HG03175 (cell line): ENCODE results near the gene SLC39A8.
"Not testable (repeated sequence)": the region's sequence is repeated elsewhere in the genome, so short reads cannot be mapped to it uniquely, and the experiment has no call there.

Source experiments
- ATAC-seq: cut with Tn5 transposase; IDR thresholded peaks from one replicate; pipeline ENCODE4 v1.9.1; 2021; ENCODE audit warnings: mild to moderate bottlenecking, moderate library complexity; ENCODE audit not compliant: unreplicated experiment

Gene SLC39A8

GRCh38 chr4:102301167-102301566, 44.1 kb downstream of the SLC39A8 start:
- ATAC-seq, result no peak

- ATAC-seq, result peak; percentile 89
These were observed 45.8 kb downstream of the SLC39A8 start for GRCh38 chr4:102299354-102300107.

- ATAC-seq, result no peak
These were observed 46.6 kb downstream of the SLC39A8 start for GRCh38 chr4:102298716-102299115.

GRCh38 chr4:102295153-102295862, 50.0 kb downstream of the SLC39A8 start:
- no peak for ATAC-seq

GRCh38 chr4:102288497-102288896, 56.8 kb downstream of the SLC39A8 start:
- no peak for ATAC-seq

GRCh38 chr4:102285831-102286230, 59.5 kb downstream of the SLC39A8 start:
- ATAC-seq, result no peak

- no peak for ATAC-seq
These were observed 64.0 kb downstream of the SLC39A8 start for GRCh38 chr4:102281171-102281839.

GRCh38 chr4:102273317-102273716, 72.0 kb downstream of the SLC39A8 start:
- not testable (repeated sequence) for ATAC-seq

GRCh38 chr4:102272318-102272717, 73.0 kb downstream of the SLC39A8 start:
- no peak for ATAC-seq

GRCh38 chr4:102268355-102268754, 76.9 kb downstream of the SLC39A8 start:
- no peak for ATAC-seq

- ATAC-seq, result peak; percentile 90
These were observed 82.1 kb downstream of the SLC39A8 start for GRCh38 chr4:102263024-102263787.

- no peak for ATAC-seq
These were observed 85.6 kb downstream of the SLC39A8 start for GRCh38 chr4:102259702-102260101.

GRCh38 chr4:102259081-102259480, 86.2 kb downstream of the SLC39A8 start:
- no peak for ATAC-seq

- no peak for ATAC-seq
These were observed 89.0 kb downstream of the SLC39A8 start for GRCh38 chr4:102256321-102256720.

- ATAC-seq, result no peak
These were observed 91.4 kb downstream of the SLC39A8 start for GRCh38 chr4:102253860-102254259.

- ATAC-seq, result no peak
These were observed 93.1 kb downstream of the SLC39A8 start for GRCh38 chr4:102252171-102252570.

GRCh38 chr4:102250341-102250740, 94.9 kb downstream of the SLC39A8 start:
- no peak for ATAC-seq

GRCh38 chr4:102247041-102247440, 98.2 kb downstream of the SLC39A8 start:
- ATAC-seq, result no peak

GRCh38 chr4:102246416-102246815, 98.9 kb downstream of the SLC39A8 start:
- no peak for ATAC-seq

GRCh38 chr4:102244878-102245535, 100.3 kb downstream of the SLC39A8 start:
- ATAC-seq, result no peak
